GM18861 (cell line): ENCODE results near the gene GPR160.

Experiments
- ATAC-seq: cut with Tn5 transposase; IDR thresholded peaks from one replicate; pipeline ENCODE4 v1.9.1; 2021; ENCODE audit not compliant: unreplicated experiment

GPR160 gene

GRCh38 chr3:170063691-170064090 lies 25.9 kb downstream of the GPR160 start:
- ATAC-seq: no peak

DNA sequence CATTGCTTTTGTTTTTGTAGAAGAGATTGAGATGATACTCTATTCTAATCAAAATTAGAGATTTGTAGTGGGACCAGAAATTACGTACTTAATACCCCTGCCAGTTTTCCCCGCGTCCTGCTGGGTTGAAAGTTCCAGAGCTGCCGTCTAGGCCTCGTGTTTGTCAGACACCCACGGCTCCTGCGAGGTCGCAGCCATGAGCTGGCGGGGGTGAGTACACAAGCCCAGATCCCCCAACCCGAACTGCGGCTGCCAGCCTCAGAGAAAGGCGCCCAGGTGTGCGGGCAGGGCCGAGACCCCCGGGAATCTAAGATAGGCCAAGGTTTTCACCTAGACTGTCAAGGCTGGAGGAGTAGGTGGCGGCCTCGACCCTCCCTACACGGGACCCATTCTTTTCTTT lies 26.3 kb downstream of the GPR160 start:
- ATAC-seq: no peak

- no peak for ATAC-seq
These were observed 37.8 kb downstream of the GPR160 start for GRCh38 chr3:170075441-170076091.

- no peak for ATAC-seq
These were observed 39.0 kb downstream of the GPR160 start for GRCh38 chr3:170076715-170077238.

DNA sequence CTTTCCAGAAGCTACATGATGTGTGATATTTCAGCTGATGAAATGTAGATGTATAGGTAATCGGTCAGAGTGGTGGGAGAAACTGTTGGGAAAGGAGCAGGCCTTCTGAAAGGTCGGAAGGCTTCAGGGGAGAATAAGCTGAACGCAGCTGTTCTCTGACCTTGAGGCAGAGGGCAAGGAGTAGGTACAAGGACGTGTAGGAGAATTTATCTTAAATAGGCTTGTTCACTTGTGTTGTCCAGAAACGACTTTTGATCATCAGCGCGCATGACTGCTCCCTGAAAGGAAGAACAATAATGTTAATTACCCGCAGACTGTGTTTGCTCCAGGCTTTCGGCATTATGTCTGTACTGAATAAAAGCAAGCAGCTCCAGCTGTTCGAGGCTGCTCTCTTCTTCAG lies 39.6 kb downstream of the GPR160 start:
- no peak for ATAC-seq

DNA sequence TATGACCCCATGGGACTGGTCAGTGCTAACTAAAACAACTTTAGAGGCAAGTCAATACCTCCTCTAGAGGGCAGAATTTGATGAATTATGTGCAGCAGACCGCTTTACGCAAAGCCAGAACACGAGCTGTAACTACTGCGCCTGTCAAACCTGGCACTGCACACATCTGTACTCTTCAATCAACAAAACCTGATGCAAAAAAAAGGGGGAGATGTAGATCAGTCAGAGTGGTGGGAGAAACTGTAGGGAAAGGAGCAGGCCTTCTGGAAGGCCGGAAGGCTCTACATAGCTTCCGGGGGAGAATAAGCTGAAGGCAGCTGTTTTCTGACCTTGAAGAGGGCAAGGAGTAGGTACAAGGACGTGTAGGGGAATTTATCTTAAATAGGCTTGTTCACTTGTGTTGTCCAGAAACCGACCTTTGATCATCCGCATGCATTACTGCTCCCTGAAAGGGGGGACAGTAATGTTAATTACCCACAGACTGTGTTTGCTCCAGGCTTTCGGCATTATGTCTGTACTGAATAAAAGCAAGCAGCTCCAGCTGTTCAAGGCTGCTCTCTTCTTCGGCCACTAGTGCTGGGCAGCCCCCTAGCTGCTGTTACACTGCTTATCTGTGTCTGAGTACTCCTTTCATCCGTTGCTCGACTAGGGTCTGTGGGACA lies 41.0 kb downstream of the GPR160 start:
- ATAC-seq: no peak

- ATAC-seq: no peak
These were observed 41.9 kb downstream of the GPR160 start for GRCh38 chr3:170079536-170080165.

GRCh38 chr3:170080605-170081004 lies 42.8 kb downstream of the GPR160 start:
- no peak for ATAC-seq

GRCh38 chr3:170081079-170081741 lies 43.4 kb downstream of the GPR160 start:
- ATAC-seq: no peak

DNA sequence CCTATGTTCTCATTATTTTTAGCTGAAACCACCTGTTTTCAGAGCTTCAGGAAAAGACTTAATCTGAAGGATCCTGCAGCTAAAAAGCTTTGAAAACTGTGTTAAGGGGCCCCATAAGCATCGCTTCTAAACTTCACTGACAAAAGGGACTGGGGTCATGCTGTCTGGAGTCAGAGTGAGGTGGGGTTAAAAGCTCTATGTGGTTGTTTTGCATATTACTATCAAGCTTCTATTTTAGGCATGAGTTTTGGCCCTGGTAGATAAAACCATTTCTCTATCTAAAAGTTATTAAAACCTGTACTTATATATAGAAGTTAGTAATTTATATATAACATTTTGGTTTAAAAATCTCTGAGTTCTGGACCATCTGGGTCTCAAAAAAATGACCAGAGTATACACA lies 45.5 kb downstream of the GPR160 start:
- no peak for ATAC-seq

DNA sequence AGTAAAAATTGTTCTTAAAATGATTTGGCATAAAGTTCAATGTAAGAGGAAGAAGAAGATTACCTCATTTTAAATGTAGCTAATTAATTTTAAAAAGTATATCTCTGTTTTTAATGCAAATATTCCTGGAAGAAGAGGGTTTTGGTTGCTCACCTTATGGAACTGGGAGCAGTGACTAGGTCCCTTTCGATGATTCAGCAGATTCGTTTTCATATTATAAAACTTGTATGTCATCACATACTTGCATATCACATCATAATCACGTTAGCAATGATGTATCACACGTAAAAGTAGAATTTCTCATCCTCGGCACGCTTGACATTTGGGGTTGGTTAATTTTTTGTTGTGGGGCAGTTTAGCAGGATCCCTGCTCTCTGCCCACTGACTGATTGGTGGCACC lies 47.6 kb downstream of the GPR160 start:
- no peak for ATAC-seq

DNA sequence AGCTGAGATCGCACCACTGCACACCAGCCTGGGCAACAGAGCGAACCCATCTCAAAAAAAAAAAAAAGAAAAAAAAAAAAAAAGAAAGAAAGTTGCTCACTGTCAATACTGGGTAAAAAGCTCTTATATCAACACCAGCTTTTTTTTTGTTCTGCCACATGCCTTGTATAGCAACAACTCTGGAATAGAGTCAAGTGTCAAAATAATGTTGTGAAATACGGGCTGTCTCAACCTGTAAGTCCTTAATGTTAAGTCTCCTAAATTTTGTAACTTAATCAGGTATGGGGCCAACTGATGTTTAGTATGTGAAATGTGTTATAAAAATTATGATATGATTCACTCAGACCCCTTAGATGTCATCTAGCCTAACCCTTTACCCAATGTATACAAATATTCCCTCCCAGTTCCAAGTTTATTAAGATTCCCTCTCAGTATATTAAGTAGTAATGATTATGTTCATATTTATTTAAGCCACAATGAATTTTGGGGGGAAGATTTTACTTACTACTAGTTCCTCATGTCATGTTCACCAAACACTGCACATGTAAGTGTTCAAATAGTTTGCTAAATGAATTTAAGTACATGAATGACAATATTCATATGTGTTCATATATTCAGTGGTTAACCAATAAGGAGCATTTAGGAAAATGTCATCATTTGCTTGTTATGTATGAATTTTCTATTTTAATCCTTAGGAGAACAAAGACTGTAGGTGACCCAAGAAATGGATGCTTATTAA lies 52.2 kb downstream of the GPR160 start:
- no peak for ATAC-seq

GRCh38 chr3:170090601-170090981 lies 52.8 kb downstream of the GPR160 start:
- ATAC-seq: no peak

DNA sequence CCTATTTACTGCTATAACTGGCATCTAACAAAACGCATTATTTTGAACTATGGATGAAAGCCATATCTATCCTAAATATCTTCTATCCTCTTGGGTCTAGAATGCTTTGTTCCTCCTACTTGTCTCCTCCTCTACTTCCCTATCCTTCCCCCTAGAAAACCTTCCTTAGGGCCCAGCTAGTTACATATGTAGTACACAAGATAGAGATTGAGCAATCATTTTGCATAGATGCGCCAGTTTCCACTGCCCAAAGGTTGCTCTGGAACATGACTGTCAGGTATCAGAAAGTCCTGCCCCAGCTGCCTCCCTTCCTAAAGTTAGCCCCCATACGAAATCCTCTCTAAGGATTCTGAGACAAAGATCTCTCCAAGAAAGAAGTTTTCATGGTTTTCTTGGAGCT lies 55.1 kb downstream of the GPR160 start:
- no peak for ATAC-seq

- no peak for ATAC-seq
These were observed 58.0 kb downstream of the GPR160 start for GRCh38 chr3:170095771-170096170.

DNA sequence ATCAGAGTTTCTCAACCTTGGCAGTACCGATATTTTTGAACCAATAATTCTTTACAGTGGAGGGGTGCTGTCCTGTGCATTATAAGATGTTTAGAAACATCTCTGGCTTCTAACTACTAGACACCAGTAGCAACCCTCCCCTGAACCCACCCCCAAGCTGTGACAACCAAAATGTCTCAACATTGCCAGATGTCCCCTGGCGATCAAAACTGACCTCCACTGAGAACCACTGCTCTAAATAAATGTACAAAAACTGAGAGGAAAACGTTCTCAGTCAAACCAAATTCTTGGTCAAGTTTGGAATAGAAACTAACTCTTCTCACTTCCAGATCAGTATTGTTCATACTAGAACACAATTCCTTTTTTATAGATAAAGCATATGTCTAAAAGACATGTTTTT lies 58.5 kb downstream of the GPR160 start:
- no peak for ATAC-seq

- no peak for ATAC-seq
These were observed 61.0 kb downstream of the GPR160 start for GRCh38 chr3:170098753-170099152.

- ATAC-seq: no peak
These were observed 63.1 kb downstream of the GPR160 start for GRCh38 chr3:170100944-170101343.

- ATAC-seq: no peak
These were observed 64.6 kb downstream of the GPR160 start for GRCh38 chr3:170102431-170102830.

GRCh38 chr3:170107941-170108340 lies 70.1 kb downstream of the GPR160 start:
- ATAC-seq: no peak

- ATAC-seq: no peak
These were observed 71.2 kb downstream of the GPR160 start for GRCh38 chr3:170108955-170109354.
